KMS-11 (cell line): ENCODE data around the gene SUCLG2.

Source experiments
- H2AFZ ChIP-seq: fragments of 200-600 bp; sonication (generic); 2 replicates; pipeline ENCODE4 v1.6.1; 2016; ENCODE audit warnings: antibody characterized with exemption, mixed run types, low read depth
- H3K27ac ChIP-seq: fragments of 200-600 bp; sonication (generic); 2 replicates; pipeline ENCODE4 v1.6.1; 2016; ENCODE audit warnings: mild to moderate bottlenecking, mixed run types
- H3K27me3 ChIP-seq: fragments of 200-600 bp; sonication (generic); 2 replicates; pipeline ENCODE4 v1.6.1; 2017; ENCODE audit warnings: mild to moderate bottlenecking, low read depth, mixed run types, moderate library complexity; ENCODE audit not compliant: insufficient read depth
- H3K36me3 ChIP-seq: fragments of 200-600 bp; sonication (generic); 2 replicates; pipeline ENCODE4 v1.6.1; 2017; ENCODE audit warnings: mild to moderate bottlenecking, mixed run types; ENCODE audit not compliant: insufficient read depth
- H3K4me1 ChIP-seq: fragments of 200-600 bp; sonication (generic); 2 replicates; pipeline ENCODE4 v1.6.1; 2016; ENCODE audit warnings: mild to moderate bottlenecking, low read depth, mixed run types; ENCODE audit not compliant: poor library complexity, severe bottlenecking
- H3K4me2 ChIP-seq: fragments of 200-600 bp; sonication (generic); 2 replicates; pipeline ENCODE4 v1.7.0; 2016; ENCODE audit warnings: mild to moderate bottlenecking, mixed run types
- H3K4me3 ChIP-seq: fragments of 200-600 bp; sonication (generic); IDR thresholded peaks from 2 replicates; pipeline ENCODE4 v1.6.1; 2017; ENCODE audit warnings: low read depth, low read length, mixed read lengths; ENCODE audit not compliant: insufficient read depth
- H3K79me2 ChIP-seq: fragments of 200-600 bp; sonication (generic); 2 replicates; pipeline ENCODE4 v1.6.1; 2016; ENCODE audit warnings: low read depth, mixed run types; ENCODE audit not compliant: insufficient read depth
- H3K9ac ChIP-seq: fragments of 200-600 bp; sonication (generic); 2 replicates; pipeline ENCODE4 v1.6.1; 2016; ENCODE audit warnings: mild to moderate bottlenecking, mixed run types
- H4K20me1 ChIP-seq: fragments of 200-600 bp; sonication (generic); 2 replicates; pipeline ENCODE4 v1.6.1; 2016; ENCODE audit warnings: mild to moderate bottlenecking, mixed run types; ENCODE audit not compliant: insufficient read depth
- TF ChIP-seq, protein P1 (sequence below): fragments of 200-600 bp; sonication (generic); conservative IDR thresholded peaks from 2 replicates; pipeline ENCODE4 v1.6.1; 2017; ENCODE audit warnings: low read depth, mild to moderate bottlenecking, antibody characterized with exemption, low read length, moderate library complexity, mixed read lengths

Gene SUCLG2

DNA sequence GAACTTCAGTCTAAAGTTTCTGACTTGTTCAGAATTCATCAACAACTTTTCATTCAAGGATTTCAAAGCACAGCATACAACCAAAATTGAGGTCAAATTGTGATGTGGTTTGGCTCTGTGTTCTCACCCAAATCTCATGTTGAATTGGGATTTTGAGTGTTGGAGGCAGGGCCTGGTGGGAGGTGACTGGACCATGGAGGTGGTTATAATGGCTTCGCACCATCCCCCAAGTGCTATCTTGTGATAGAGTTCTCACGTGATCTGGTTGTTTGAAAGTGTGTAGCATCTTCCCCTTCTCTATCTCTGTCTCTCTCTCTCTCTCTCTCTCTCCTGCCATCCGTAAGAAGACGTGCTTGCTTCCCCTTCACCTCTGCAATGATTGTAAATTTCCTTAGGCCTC is 19.6 kb upstream of the SUCLG2 start:
- H3K4me1 ChIP-seq, result peaks cover 15% of the 10 kb centered on the region
- H3K27me3 ChIP-seq, result no peaks in the 10 kb centered on the region
- H3K36me3 ChIP-seq, result no peaks in the 10 kb centered on the region
- TF ChIP-seq, protein P1, sequence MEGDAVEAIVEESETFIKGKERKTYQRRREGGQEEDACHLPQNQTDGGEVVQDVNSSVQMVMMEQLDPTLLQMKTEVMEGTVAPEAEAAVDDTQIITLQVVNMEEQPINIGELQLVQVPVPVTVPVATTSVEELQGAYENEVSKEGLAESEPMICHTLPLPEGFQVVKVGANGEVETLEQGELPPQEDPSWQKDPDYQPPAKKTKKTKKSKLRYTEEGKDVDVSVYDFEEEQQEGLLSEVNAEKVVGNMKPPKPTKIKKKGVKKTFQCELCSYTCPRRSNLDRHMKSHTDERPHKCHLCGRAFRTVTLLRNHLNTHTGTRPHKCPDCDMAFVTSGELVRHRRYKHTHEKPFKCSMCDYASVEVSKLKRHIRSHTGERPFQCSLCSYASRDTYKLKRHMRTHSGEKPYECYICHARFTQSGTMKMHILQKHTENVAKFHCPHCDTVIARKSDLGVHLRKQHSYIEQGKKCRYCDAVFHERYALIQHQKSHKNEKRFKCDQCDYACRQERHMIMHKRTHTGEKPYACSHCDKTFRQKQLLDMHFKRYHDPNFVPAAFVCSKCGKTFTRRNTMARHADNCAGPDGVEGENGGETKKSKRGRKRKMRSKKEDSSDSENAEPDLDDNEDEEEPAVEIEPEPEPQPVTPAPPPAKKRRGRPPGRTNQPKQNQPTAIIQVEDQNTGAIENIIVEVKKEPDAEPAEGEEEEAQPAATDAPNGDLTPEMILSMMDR, result no peak
- H3K4me3 ChIP-seq, result no peak overlapping the region
- no peak overlapping the region for H3K27ac ChIP-seq
- H3K79me2 ChIP-seq, result no peaks in the 10 kb centered on the region
- H3K4me2 ChIP-seq, result no peak overlapping the region
- no peak overlapping the region for H3K9ac ChIP-seq
- no peaks in the 10 kb centered on the region for H4K20me1 ChIP-seq
- H2AFZ ChIP-seq, result no peak overlapping the region

DNA sequence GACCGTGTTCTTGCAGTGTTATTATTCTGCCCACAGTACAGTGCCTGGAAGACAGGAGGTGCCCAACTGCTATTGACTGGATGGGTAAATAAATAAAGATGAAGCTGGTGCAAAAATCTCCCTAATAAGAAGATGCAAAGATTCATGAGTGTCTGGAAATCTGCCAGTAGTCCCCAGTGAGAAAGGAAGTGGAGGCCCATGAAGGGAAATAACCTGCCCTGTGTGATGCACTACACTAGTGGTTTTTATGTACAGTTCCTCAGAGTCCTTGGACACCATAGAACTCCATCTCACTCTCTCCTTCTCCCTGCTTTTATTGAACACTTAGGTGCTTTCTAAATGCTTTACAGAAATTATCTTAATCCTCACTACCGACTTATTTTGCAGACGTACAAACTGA is 8.3 kb upstream of the SUCLG2 start:
- Histone ChIP-seq H4K20me1 (no peaks in the 10 kb centered on the region), H3K27me3 (no peaks in the 10 kb centered on the region), H3K4me2 (no peak overlapping the region), H3K79me2 (no peaks in the 10 kb centered on the region), H3K4me1 (no peaks in the 10 kb centered on the region), H3K27ac (no peak overlapping the region), H3K9ac (no peak overlapping the region), H3K36me3 (no peaks in the 10 kb centered on the region), H3K4me3 (no peak overlapping the region), H2AFZ (no peak overlapping the region)
- TF ChIP-seq, protein P1, result no peak

DNA sequence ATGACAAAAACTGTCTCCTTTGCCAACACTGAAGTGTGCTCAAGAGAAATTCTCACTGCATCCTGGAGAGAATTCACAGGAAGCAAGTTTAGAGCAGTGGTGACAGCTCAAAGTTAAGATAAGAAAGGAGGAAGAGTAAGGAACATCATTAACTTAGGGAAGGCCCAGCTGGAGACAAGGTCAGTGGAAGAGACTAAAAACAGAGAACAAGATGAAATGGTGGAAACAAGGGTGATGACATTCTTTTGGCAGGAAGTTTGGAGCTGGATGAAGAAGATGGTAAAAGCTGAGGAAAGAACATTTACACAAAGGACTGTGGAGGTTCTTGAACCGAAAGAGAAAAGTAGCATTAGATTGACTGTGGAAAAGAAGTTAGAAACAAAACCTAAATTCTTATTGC is 6.7 kb upstream of the SUCLG2 start:
- H3K27ac ChIP-seq, result no peak overlapping the region
- H3K79me2 ChIP-seq, result no peaks in the 10 kb centered on the region
- H3K4me1 ChIP-seq, result no peaks in the 10 kb centered on the region
- H3K9ac ChIP-seq, result no peak overlapping the region
- H3K27me3 ChIP-seq, result no peaks in the 10 kb centered on the region
- H2AFZ ChIP-seq, result no peak overlapping the region
- no peaks in the 10 kb centered on the region for H3K36me3 ChIP-seq
- no peak overlapping the region for H3K4me2 ChIP-seq
- no peaks in the 10 kb centered on the region for H4K20me1 ChIP-seq
- H3K4me3 ChIP-seq, result no peak overlapping the region
- TF ChIP-seq, protein P1, result no peak

DNA sequence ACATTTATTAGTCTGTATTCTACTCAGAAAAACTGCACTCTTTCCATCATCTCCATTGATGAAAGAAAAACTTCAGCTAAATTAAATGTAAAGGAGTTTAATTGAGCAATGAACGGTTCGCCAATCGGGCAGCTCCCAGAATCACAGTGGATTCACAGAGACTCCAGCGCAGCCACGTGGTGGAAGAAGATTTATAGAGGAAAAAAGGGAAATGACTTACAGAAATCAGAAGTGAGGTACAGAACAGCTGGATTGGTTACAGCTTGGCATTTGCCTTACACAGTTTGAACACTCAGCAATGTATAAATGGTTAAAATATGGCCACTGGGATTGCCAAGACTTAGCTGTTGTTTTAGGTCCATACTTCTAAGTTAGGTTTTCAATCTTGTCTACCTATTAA is 2.8 kb upstream of the SUCLG2 start:
- H2AFZ ChIP-seq, result no peak overlapping the region
- H3K27ac ChIP-seq, result no peak overlapping the region
- no peaks in the 10 kb centered on the region for H3K27me3 ChIP-seq
- H3K79me2 ChIP-seq, result no peaks in the 10 kb centered on the region
- H4K20me1 ChIP-seq, result no peaks in the 10 kb centered on the region
- TF ChIP-seq, protein P1, result no peak
- H3K4me3 ChIP-seq, result no peak overlapping the region
- H3K4me2 ChIP-seq, result no peak overlapping the region
- no peak overlapping the region for H3K9ac ChIP-seq
- H3K4me1 ChIP-seq, result no peaks in the 10 kb centered on the region
- no peaks in the 10 kb centered on the region for H3K36me3 ChIP-seq

DNA sequence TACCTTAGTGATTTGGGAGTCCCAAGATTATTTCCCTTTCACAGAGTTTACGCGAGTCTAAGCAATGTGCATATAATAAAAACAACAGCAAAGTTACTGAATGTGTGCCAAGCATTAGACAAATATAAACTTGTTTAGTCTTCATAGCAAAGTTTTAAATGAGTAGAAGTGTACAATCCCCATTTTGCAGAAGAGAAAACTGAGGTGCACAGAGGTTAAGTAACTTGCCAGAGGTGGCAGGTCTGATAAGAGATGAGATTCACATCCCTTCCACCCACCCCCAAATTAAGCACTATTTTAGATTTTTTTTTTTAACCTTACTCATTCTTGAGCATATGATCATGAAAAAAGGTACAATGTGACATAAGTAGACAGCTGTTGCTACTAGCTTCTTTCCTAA is 2.2 kb upstream of the SUCLG2 start:
- H3K4me2 ChIP-seq, result no peak overlapping the region
- H3K27ac ChIP-seq, result no peak overlapping the region
- no peaks in the 10 kb centered on the region for H4K20me1 ChIP-seq
- H3K79me2 ChIP-seq, result no peaks in the 10 kb centered on the region
- H3K9ac ChIP-seq, result no peak overlapping the region
- no peaks in the 10 kb centered on the region for H3K36me3 ChIP-seq
- no peak overlapping the region for H2AFZ ChIP-seq
- no peaks in the 10 kb centered on the region for H3K27me3 ChIP-seq
- no peak overlapping the region for H3K4me3 ChIP-seq
- TF ChIP-seq, protein P1, result no peak
- no peaks in the 10 kb centered on the region for H3K4me1 ChIP-seq
